HG02840 (cell line): ENCODE results near the gene ARMC6.
"Not testable (repeated sequence)": the region's sequence is repeated elsewhere in the genome, so short reads cannot be mapped to it uniquely, and the experiment has no call there.

Experiments
- ATAC-seq: cut with Tn5 transposase; IDR thresholded peaks from one replicate; pipeline ENCODE4 v1.9.1; 2021; ENCODE audit warnings: mild to moderate bottlenecking, moderate library complexity, moderate number of reproducible peaks; ENCODE audit not compliant: unreplicated experiment, low FRiP score

ARMC6 gene

GRCh38 chr19:19021115-19021514 lies 12.3 kb upstream of the ARMC6 start:
- ATAC-seq: no peak

GRCh38 chr19:19022380-19022961 lies 10.9 kb upstream of the ARMC6 start:
- no peak for ATAC-seq

- not testable (repeated sequence) for ATAC-seq
These were observed 10.0 kb upstream of the ARMC6 start for GRCh38 chr19:19023376-19023775.

- ATAC-seq: no peak
These were observed 7.5 kb upstream of the ARMC6 start for GRCh38 chr19:19025861-19026260.

GRCh38 chr19:19026299-19026971 lies 7.0 kb upstream of the ARMC6 start:
- no peak for ATAC-seq

GRCh38 chr19:19027228-19027627 lies 6.2 kb upstream of the ARMC6 start:
- ATAC-seq: no peak

- no peak for ATAC-seq
These were observed 4.9 kb upstream of the ARMC6 start for GRCh38 chr19:19028526-19028925.

- ATAC-seq: no peak
These were observed 1.5 kb upstream of the ARMC6 start for GRCh38 chr19:19031891-19032290.

GRCh38 chr19:19032420-19033175 lies 805 bp upstream of the ARMC6 start:
- peak; percentile 4 for ATAC-seq

GRCh38 chr19:19033176-19033425 lies 302 bp upstream of the ARMC6 start:
- ATAC-seq: no peak

- no peak for ATAC-seq
These were observed 811 bp downstream of the ARMC6 start for GRCh38 chr19:19034204-19034624.

GRCh38 chr19:19039901-19040300 lies 6.5 kb downstream of the ARMC6 start:
- ATAC-seq: no peak

- no peak for ATAC-seq
These were observed 7.0 kb downstream of the ARMC6 start for GRCh38 chr19:19040417-19040816.

- no peak for ATAC-seq
These were observed 9.4 kb downstream of the ARMC6 start for GRCh38 chr19:19042732-19043280.

GRCh38 chr19:19043481-19043880 lies 10.1 kb downstream of the ARMC6 start:
- ATAC-seq: no peak

GRCh38 chr19:19043881-19044280 lies 10.5 kb downstream of the ARMC6 start:
- no peak for ATAC-seq

- no peak for ATAC-seq
These were observed 16.0 kb downstream of the ARMC6 start for GRCh38 chr19:19049406-19049805.

- ATAC-seq: no peak
These were observed 16.7 kb downstream of the ARMC6 start for GRCh38 chr19:19050104-19050503.

GRCh38 chr19:19050731-19051130 lies 17.3 kb downstream of the ARMC6 start:
- no peak for ATAC-seq

GRCh38 chr19:19051478-19052213 lies 18.2 kb downstream of the ARMC6 start:
- no peak for ATAC-seq

GRCh38 chr19:19052921-19053320 lies 19.5 kb downstream of the ARMC6 start:
- ATAC-seq: no peak
